ENCODE measurements around the gene LRSAM1.

- TF ChIP-seq, protein P1, sequence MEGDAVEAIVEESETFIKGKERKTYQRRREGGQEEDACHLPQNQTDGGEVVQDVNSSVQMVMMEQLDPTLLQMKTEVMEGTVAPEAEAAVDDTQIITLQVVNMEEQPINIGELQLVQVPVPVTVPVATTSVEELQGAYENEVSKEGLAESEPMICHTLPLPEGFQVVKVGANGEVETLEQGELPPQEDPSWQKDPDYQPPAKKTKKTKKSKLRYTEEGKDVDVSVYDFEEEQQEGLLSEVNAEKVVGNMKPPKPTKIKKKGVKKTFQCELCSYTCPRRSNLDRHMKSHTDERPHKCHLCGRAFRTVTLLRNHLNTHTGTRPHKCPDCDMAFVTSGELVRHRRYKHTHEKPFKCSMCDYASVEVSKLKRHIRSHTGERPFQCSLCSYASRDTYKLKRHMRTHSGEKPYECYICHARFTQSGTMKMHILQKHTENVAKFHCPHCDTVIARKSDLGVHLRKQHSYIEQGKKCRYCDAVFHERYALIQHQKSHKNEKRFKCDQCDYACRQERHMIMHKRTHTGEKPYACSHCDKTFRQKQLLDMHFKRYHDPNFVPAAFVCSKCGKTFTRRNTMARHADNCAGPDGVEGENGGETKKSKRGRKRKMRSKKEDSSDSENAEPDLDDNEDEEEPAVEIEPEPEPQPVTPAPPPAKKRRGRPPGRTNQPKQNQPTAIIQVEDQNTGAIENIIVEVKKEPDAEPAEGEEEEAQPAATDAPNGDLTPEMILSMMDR (IDR thresholded peaks at IDR 0.05; ENCODE audit: low read depth, low read length), result no peak
- TF ChIP-seq POLR2A (IDR thresholded peaks at IDR 0.05; ENCODE audit: extremely low read depth, insufficient read length), result no peak
- TF ChIP-seq, protein P2, sequence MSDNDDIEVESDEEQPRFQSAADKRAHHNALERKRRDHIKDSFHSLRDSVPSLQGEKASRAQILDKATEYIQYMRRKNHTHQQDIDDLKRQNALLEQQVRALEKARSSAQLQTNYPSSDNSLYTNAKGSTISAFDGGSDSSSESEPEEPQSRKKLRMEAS (IDR thresholded peaks at IDR 0.05; ENCODE audit: low read depth, low read length), result no peak
These were observed 89.3 kb downstream of the LRSAM1 start for GRCh38 chr9:127540664-127541041.

Measured in NB4 (cell line).